GM13976 (cell line): Measurements from ENCODE around the gene BCDIN3D.

ENCODE experiments used
- DNase-seq: peaks from one replicate; pipeline ENCODE4 v3.0.0; 2012; ENCODE audit warnings: low spot score
- CTCF ChIP-seq: IDR thresholded peaks from 2 replicates; pipeline ENCODE4 v1.5.1; 2012; ENCODE audit warnings: borderline replicate concordance, mild to moderate bottlenecking; ENCODE audit not compliant: insufficient read depth; ENCODE audit errors: extremely low read depth, missing control alignments, control extremely low read depth
- in situ Hi-C: fragments of 300-500 bp; cut with MboI; formaldehyde crosslinking; loops from one replicate; pipeline ENCODE4 v1.12.0; 2022; ENCODE audit warnings: low sequenced_read_pairs, mixed read lengths, inconsistent platforms; ENCODE audit not compliant: unreplicated experiment

The BCDIN3D gene

DNA sequence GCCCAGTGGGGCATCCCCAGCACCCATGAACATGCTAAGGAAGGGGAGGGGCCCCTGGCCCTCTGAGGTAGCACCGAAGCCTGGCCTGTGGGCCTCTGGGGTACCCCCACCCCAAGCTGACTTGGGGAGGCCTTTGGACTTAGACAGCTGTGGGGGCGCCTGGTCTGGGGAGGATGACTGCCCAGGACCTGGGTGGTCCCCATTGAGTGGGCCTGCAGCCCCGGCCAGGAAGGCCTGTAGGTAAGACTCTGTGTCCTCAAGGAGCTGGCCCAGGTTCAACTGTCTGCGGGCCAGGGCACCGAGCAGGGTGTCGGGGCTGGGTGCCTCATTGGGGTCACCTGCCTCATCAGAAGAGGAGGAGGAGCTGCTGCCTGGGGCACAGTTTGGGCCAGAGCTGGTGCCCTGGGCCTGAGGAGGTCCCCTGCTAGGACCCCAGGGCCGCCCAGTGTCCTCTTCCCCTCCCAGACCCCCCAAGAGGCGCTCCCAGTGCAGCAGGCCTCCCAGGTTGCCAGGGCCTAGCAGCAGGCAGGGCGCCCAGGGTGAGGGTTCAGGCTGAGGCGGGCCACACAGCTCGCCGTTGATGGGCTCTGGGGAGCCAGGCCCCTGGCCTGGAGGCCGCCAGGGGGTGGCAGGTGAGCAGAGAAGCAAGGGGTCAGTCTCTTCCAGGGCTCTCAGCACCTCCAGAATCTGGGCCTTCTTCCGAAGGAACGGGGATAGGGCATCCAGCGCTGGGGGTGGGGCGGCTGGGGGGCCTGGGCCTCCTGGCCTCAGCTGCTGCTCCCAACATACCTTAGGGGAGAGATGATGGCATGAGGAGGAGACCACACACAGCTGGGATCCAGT is 46.1 kb downstream of the BCDIN3D start:
- no peak for TF ChIP-seq CTCF
- DNase-seq, result peak; percentile 34
- in situ Hi-C loops, result no loop called here

GRCh38 chr12:49796155-49796554 is 46.8 kb downstream of the BCDIN3D start:
- DNase-seq, result no peak
- in situ Hi-C loops, result no loop called here
- no peak for TF ChIP-seq CTCF

GRCh38 chr12:49795654-49796105 is 47.2 kb downstream of the BCDIN3D start:
- TF ChIP-seq CTCF, result no peak
- in situ Hi-C loops, result no loop called here
- DNase-seq, result peak; percentile 28

- DNase-seq, result peak; percentile 27
- in situ Hi-C loops, result no loop called here
- no peak for TF ChIP-seq CTCF
Observed at GRCh38 chr12:49794811-49795653, 47.9 kb downstream of the BCDIN3D start.

- DNase-seq, result peak; percentile 32
- in situ Hi-C loops, result no loop called here
- TF ChIP-seq CTCF, result no peak
Observed at GRCh38 chr12:49794021-49794420, 48.9 kb downstream of the BCDIN3D start.

DNA sequence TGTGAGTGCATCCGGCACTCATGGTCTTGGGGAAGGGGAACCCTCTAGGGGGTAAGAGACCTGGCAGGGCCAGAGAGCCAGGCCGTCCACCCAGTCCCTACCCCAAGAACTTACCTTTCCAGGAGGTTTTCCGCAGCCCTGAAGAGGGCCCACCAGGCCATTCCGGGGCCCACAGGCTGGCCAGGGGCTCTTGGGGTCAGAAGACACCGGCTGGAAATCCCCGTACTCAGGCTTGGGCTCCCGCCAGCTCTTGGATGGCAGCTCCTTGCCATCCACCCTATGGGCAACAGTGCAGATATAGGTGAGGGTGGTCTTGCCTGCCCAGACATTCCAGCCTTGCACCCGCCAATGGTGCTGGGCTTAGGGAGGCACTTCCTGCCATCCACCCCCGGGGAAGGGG is 49.3 kb downstream of the BCDIN3D start:
- in situ Hi-C loops, result no loop called here
- DNase-seq, result no peak
- no peak for TF ChIP-seq CTCF
